ENCODE results near the gene ZP2. TPM values are rescaled to one million over a fixed set of nuclear protein-coding genes. Genes with fewer than 3 reads are reported as not detected.
"Not testable (repeated sequence)": the region's sequence is repeated elsewhere in the genome, so short reads cannot be mapped to it uniquely, and the experiment has no call there.

Gene ZP2
- total RNA-seq, 1 experiment from 2014 or later: not detected

GRCh38 chr16:21153124-21153729 is 58.1 kb downstream of the ZP2 start:
- DNase-seq (ENCODE audit: extremely low read depth, low read depth): not testable (repeated sequence)

- not testable (repeated sequence) for DNase-seq (ENCODE audit: extremely low read depth, low read depth)
Observed at GRCh38 chr16:21152160-21153030, 59.0 kb downstream of the ZP2 start.

GRCh38 chr16:21150375-21151001 is 60.9 kb downstream of the ZP2 start, which contains the start of gene DNAH3:
Gene DNAH3 (minus strand): TSS chr16:21150846. CDS start chr16:21150319, 527 bp downstream.
- DNase-seq (ENCODE audit: extremely low read depth, low read depth): no peak

Other genes starting within 250 kb of the ZP2 start
- 0.14 and 0.37 TPM in 2 replicates for gene DNAH3, start 60.7 kb downstream of the ZP2 start, total RNA-seq (2014; rRNA removed; shearing (Covaris generic))
- gene LDAF1, start 52.9 kb downstream of the ZP2 start, total RNA-seq (2014; rRNA removed; shearing (Covaris generic)): 16.5 and 22.0 TPM in 2 replicates
- not detected in 2 replicates for gene ANKS4B, start 22.1 kb upstream of the ZP2 start, total RNA-seq (2014; rRNA removed; shearing (Covaris generic))
- gene CRYM, start 66.7 kb upstream of the ZP2 start, total RNA-seq (2014; rRNA removed; shearing (Covaris generic)): not detected in 2 replicates